Ascending aorta (tissue), 2 donors: Measurements from ENCODE around the gene LHX3. TPM values are rescaled to one million over a fixed set of nuclear protein-coding genes. Genes with fewer than 3 reads are reported as not detected.

Experiments
- DNase-seq, 2 donors: peaks; one replicate each; pipeline ENCODE4 v3.0.0-alpha.2; 2019; ENCODE audit warnings: low spot score in 2 of 2
- H3K27ac ChIP-seq, 2 donors: fragments of 200-600 bp; sonication (generic); one replicate each; pipeline ENCODE4 v1.5.1; 2016 to 2017; ENCODE audit warnings: mild to moderate bottlenecking in 1 of 2
- H3K27me3 ChIP-seq: fragments of 200-600 bp; sonication (generic); one replicate; pipeline ENCODE4 v1.5.1; 2017
- H3K36me3 ChIP-seq, 2 donors: fragments of 200-600 bp; sonication (generic); one replicate each; pipeline ENCODE4 v1.5.1; 2016
- H3K4me1 ChIP-seq, 2 donors: fragments of 200-600 bp; sonication (generic); one replicate each; pipeline ENCODE4 v1.5.1; 2016 to 2017; ENCODE audit warnings: mild to moderate bottlenecking in 1 of 2
- H3K4me3 ChIP-seq, 2 donors: fragments of 200-600 bp; sonication (generic); one replicate each; pipeline ENCODE4 v1.5.1; 2016 to 2017; ENCODE audit warnings: mild to moderate bottlenecking in 1 of 2
- H3K9me3 ChIP-seq, 2 donors: fragments of 200-600 bp; sonication (generic); one replicate each; pipeline ENCODE4 v1.5.1; 2016
- intact Hi-C: fragments of 100-400 bp; cut with DNase I; formaldehyde crosslinking; loops from one replicate; pipeline ENCODE4 v1.15.1; 2023
- total RNA-seq: library from RNA; depleted of rRNA; stranded (reverse); fragments of >200 nt; gene quantifications from one replicate; pipeline ENCODE4 v1.1.0, GENCODE V29; 2016
- TF ChIP-seq, protein P1 (sequence below), 3 experiments: fragments of 200-600 bp in 2 of 3; fragments of 450-650 bp in 1 of 3; sonication (generic) in 2 of 3; IDR thresholded peaks; one replicate each; pipeline ENCODE4 v1.5.1; 2016 to 2019; ENCODE audit warnings: antibody characterized with exemption in 3 of 3, mild to moderate bottlenecking in 1 of 3, moderate library complexity in 1 of 3

The LHX3 gene
- total RNA-seq: not detected

DNA sequence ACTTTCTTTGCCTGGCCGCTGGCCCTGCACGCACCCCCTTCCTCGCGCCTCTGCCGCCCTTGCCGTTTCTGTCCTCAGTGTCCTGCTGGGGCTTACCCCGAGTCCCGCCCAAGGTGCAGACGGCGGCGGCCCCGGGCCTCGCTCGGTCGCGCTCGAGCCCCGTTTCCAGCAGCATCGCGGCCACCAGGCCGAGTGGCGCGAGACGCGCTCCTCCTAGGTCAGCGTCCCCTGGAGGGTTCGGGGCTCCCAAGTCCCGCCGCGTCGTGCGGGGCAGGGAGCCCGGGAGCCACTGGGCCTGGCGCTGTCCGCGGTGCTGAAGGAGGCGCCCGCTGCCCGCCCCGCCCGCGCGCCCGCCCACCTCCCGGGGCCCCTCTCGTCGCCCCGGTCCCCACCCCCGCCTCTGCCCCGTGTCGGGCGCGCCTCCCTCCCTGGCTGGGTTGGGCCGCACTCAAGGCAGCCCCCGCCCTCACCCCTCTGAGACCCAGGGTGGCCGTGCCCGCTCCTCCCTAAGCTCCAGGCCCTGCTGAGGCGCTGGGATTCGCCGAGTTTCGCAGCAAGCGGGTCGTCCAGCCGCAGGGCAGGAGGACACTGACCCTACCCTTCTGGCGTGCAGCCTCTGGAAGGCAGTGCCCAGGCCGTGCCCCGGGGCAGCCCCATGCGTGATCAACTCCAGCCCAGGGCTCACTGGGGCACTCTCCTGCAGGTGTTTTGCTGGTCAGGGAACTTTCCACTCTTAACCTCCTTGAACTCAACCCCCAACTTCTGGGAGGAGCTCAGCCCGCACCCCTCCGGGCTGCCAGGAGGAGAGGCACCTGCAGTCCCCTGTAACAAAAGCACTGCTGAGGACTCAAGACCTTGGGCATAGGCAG, at the start of gene LHX3:
Gene LHX3 (minus strand): TSS at position 291 of the 869 bp plus-strand sequence. CDS start 116 bp downstream, at position 175.
- intact Hi-C loops: no loop called here
- peaks cover 0 to 2% of the 10 kb centered on the region in 2 donors for H3K36me3 ChIP-seq
- H3K9me3 ChIP-seq: no peaks in the 10 kb centered on the region
- TF ChIP-seq, protein P1, sequence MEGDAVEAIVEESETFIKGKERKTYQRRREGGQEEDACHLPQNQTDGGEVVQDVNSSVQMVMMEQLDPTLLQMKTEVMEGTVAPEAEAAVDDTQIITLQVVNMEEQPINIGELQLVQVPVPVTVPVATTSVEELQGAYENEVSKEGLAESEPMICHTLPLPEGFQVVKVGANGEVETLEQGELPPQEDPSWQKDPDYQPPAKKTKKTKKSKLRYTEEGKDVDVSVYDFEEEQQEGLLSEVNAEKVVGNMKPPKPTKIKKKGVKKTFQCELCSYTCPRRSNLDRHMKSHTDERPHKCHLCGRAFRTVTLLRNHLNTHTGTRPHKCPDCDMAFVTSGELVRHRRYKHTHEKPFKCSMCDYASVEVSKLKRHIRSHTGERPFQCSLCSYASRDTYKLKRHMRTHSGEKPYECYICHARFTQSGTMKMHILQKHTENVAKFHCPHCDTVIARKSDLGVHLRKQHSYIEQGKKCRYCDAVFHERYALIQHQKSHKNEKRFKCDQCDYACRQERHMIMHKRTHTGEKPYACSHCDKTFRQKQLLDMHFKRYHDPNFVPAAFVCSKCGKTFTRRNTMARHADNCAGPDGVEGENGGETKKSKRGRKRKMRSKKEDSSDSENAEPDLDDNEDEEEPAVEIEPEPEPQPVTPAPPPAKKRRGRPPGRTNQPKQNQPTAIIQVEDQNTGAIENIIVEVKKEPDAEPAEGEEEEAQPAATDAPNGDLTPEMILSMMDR (IDR thresholded peaks at IDR 0.05): no peak
- no peak within 1 kb of the TSS for H3K4me3 ChIP-seq
- no peak within 1 kb of the TSS for H3K27ac ChIP-seq
- H3K27me3 ChIP-seq: peaks cover 30% of the 10 kb centered on the region
- no peak for DNase-seq
- H3K4me1 ChIP-seq: no peaks in the 10 kb centered on the region

DNA sequence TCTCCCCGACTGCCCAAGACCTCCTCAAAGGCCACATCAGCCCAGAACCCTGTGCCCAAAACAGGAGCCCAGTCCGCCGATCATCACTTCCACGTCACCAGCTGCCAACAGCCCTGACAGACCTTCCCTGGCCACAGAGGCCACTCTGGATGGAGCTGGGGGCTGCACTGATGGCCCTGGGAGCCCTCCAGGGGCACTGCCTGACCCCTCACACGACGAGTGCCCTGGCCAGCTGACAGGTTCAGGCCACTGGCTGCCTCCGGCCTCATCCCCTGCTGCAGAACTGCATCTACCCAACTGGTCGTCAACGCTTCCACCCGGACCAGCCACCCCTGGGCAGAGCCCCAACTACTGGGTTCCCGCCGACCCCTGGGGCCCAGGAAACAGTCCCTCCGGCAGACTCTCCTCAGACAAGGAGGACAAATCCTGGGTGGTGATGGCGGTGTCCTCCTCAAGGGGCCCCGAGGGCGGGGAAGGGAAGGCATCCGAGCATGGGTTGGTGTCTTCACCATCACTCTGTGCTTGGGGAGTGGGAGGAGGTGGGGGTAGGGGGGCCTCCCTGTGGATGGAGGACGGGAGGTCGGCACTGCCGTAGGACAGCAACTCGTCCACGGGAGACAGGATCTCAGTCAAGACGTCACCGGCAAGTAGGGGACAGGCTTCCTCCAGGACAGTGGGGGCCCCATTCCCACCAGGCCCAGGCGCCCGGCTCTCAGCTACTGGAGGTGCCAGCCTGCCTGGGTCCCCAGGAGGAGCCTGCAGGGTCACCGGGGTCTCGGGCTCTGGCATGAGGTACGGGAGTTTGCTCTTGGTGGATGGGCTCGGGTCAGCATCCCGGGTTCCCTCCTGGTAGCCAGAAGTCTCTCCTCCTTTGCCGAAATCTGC, 48.6 kb upstream of the LHX3 start:
- H3K36me3 ChIP-seq: no peaks in the 10 kb centered on the region
- no peaks in the 10 kb centered on the region for H3K9me3 ChIP-seq
- DNase-seq: no peak
- H3K4me3 ChIP-seq: no peak overlapping the region
- H3K27me3 ChIP-seq: no peaks in the 10 kb centered on the region
- no peaks in the 10 kb centered on the region for H3K4me1 ChIP-seq
- H3K27ac ChIP-seq: no peak overlapping the region
- TF ChIP-seq, protein P1 (IDR thresholded peaks at IDR 0.05): no peak
- intact Hi-C loops: no loop called here

DNA sequence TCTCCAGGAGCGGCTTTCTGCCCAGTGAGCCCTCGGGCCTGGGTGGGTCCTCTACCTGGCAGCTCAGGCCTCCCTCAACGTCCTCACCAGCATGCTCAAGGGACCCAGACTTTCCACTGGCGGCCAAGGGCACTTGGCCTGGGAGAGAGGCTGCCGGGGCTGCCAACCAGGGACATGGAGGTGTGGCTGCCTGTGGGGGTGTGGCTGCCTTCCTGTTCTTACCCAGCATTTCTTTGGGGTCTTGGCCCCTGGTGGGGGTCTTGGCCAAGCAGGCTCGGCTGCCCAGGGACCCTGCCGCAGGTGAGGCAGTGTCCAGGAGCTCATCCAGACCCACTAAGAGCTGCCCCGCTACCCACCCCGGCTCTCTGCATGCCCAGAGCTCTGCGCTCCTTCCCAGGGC, 47.9 kb upstream of the LHX3 start:
- DNase-seq: no peak
- Histone ChIP-seq H3K4me1 (no peaks in the 10 kb centered on the region), H3K9me3 (no peaks in the 10 kb centered on the region), H3K4me3 (no peak overlapping the region), H3K36me3 (no peaks in the 10 kb centered on the region), H3K27me3 (no peaks in the 10 kb centered on the region), H3K27ac (no peak overlapping the region)
- TF ChIP-seq, protein P1 (IDR thresholded peaks at IDR 0.05): no peak
- intact Hi-C loops: no loop called here

DNA sequence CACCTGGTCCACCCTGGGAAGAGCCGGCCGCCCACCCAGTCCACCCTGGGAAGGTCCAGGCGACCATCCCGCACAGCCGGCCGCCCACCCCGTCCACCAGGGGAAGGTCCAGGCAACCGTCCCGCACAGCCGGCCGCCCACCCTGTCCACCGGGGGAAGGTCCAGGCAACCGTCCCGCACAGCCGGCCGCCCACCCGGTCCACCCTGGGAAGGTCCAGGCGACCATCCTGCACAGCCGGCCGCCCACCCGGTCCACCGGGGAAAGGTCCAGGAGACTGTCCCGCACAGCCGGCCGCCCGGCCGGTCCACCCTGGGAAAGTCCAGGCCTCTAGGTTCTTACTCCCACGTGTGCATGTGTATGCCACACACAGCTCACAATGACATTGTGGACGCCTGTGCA, 47.4 kb upstream of the LHX3 start:
- intact Hi-C loops: no loop called here
- DNase-seq: no peak
- no peaks in the 10 kb centered on the region for H3K27me3 ChIP-seq
- H3K9me3 ChIP-seq: no peaks in the 10 kb centered on the region
- TF ChIP-seq, protein P1 (IDR thresholded peaks at IDR 0.05): no peak
- H3K36me3 ChIP-seq: no peaks in the 10 kb centered on the region
- H3K27ac ChIP-seq: no peak overlapping the region
- no peaks in the 10 kb centered on the region for H3K4me1 ChIP-seq
- no peak overlapping the region for H3K4me3 ChIP-seq

DNA sequence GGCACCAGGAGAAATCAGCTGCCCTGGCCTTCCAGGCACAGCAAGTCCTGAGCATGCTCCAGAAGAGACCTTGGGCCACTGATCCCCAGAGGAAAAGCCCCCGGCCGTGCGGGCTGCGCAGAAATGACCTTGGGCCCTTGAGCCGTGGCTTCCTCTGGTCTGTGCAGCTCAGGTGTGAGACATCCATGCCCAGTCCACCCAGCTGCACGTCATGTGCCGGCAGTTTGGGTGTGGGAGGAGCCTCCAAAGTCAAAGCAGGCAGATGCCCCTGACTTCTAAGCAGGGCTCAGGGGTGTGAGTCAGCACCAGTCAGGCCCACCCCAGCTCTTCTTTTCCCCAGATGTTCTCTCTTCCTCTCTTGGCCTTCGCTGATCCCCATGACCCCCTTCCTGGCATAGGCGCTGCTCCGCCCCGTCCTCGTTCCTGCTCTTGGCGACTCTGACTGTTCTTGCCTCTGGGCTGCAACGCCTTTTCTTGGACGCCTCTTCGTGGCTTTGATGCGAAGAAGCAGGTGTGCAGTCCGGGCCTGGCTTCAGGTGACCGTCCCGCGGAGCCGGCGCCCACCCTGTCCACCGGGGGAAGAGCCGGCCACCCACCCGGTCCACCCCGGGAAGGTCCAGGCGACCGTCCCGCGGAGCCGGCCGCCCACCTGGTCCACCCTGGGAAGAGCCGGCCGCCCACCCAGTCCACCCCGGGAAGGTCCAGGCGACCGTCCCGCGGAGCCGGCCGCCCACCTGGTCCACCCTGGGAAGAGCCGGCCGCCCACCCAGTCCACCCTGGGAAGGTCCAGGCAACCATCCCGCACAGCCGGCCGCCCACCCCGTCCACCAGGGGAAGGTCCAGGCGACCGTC, 46.6 kb upstream of the LHX3 start:
- DNase-seq: no peak
- intact Hi-C loops: no loop called here
- TF ChIP-seq, protein P1 (IDR thresholded peaks at IDR 0.05): no peak
- Histone ChIP-seq H3K36me3 (no peaks in the 10 kb centered on the region), H3K9me3 (no peaks in the 10 kb centered on the region), H3K27ac (no peak overlapping the region), H3K4me3 (no peak overlapping the region), H3K4me1 (no peaks in the 10 kb centered on the region), H3K27me3 (no peaks in the 10 kb centered on the region)
